Fibroblast of villous mesenchyme (primary cell): ENCODE results near the gene RPS8. TPM values are rescaled to one million over a fixed set of nuclear protein-coding genes. Genes with fewer than 3 reads are reported as not detected.
A peak's percentile ranks its signal among the peaks of the same experiment; 100 is the strongest.
"Not testable (repeated sequence)": the region's sequence is repeated elsewhere in the genome, so short reads cannot be mapped to it uniquely, and the experiment has no call there.

Experiments used
- DNase-seq: peaks from one replicate; pipeline ENCODE4 v3.0.0-alpha.2; 2010; ENCODE audit warnings: low read depth
- H3K4me3 ChIP-seq: 2 replicates; pipeline ENCODE4 v1.5.1; 2011; ENCODE audit warnings: low read depth, mild to moderate bottlenecking, low read length
- total RNA-seq: library from RNA; depleted of rRNA; stranded (reverse); fragments of >200 nt; gene quantifications from 2 replicates; pipeline ENCODE4 v1.2.3, GENCODE V29; 2012
- TF ChIP-seq, protein P1 (sequence below): IDR thresholded peaks from 2 replicates; pipeline ENCODE4 v1.5.1; 2012; ENCODE audit warnings: low read depth, mild to moderate bottlenecking, low read length; ENCODE audit not compliant: insufficient read depth

RPS8 gene
- total RNA-seq, 1 donor = 1,233 TPM

DNA sequence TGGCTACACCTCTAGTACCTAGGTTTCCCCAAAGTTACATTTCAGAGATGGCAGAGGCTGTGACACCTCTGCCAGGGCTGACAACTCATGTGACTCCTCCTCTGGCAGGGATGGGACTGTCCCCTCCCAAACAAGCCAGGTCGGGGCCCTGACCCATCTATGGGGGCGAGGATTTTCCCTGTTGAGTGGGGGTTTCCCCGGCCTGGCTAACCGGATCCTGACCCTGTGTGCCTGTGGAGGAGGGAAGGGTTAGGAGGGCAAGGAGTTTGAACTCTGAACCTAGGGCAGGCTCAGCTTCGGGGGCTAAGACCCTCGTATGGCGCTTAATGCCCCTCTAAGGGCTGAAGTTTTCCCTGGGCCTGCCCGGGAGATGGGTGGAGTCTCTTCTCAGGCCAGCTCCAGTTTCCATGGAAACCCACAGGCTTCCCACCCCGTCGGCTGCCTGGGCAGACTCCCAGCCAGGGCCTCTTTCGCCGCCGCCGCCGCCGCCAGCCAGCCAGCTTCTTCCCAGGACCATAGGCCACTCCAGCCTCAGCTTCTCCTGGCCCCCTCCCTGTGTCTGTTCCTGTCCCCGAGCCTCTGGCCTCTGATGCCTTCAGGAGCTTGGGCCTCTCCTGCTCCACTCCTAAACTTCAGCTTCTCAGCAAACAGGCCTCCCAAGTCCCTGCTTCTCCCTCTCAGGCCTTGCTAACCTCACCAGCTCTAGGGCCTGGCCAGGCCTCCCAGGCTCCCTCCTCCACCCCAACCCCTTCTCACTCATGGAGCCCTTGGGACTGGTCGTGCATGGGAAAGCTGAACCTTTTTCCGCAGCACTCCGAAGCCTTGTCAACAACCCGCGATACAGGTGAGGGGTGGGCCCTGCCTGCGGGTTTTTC, 33.0 kb downstream of the RPS8 start, which contains the start of gene BTBD19:
BTBD19 (plus strand) TSS at position 461 of the 875 bp plus-strand sequence; CDS start at position 759, 298 bp downstream.
- TF ChIP-seq, protein P1, sequence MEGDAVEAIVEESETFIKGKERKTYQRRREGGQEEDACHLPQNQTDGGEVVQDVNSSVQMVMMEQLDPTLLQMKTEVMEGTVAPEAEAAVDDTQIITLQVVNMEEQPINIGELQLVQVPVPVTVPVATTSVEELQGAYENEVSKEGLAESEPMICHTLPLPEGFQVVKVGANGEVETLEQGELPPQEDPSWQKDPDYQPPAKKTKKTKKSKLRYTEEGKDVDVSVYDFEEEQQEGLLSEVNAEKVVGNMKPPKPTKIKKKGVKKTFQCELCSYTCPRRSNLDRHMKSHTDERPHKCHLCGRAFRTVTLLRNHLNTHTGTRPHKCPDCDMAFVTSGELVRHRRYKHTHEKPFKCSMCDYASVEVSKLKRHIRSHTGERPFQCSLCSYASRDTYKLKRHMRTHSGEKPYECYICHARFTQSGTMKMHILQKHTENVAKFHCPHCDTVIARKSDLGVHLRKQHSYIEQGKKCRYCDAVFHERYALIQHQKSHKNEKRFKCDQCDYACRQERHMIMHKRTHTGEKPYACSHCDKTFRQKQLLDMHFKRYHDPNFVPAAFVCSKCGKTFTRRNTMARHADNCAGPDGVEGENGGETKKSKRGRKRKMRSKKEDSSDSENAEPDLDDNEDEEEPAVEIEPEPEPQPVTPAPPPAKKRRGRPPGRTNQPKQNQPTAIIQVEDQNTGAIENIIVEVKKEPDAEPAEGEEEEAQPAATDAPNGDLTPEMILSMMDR = no peak
- peak within 1 kb of the TSS; percentile 61 for H3K4me3 ChIP-seq
- DNase-seq = peak; percentile 96

DNA sequence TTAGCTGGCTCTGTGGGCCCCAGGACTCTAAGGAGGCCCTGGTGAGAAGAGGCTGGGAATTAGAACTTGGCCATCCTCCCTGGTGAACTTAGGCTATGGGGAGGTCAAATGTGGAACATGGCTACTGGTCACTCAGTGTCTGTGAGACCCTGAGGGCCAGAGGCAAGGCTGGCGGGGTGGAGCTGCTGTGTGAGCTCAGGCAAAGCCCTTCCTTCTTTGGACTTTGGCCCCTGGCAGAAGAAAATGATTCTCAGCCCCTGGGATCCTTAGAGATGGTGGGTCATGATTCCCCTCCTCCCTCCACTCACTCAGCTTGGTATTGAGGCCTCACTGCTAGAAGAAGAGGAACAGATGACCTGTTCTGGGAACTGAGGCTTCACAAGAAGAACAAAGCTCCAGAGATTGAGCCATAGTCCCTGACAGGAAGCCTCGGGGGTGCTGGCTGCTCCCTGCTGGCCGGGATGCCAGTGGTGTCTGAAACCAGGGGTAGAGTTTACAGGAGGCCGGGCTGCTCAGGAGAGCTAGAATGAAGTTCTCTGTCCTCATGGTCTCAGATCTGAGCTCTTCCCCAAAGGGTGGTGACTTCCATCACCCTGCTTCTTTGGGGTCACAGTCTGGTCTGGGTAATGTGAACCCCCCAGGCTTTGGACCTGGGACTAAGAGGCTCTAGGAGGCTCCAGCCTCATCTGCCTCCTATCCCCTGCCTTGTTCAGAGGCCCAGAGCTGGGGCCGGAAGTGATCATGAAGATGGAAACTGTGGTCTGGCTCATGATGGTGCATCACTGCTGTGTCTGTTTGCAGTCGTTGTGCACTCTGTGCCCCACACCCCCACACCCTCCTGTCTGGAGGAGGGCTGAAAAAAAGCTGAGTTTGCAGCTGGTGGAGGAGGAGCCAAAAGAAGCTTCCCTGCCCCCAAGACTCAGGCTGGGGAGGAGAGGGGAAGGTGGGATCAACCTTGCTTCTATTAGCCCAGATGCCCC, 33.9 kb downstream of the RPS8 start:
- DNase-seq = peak; percentile 86
- TF ChIP-seq, protein P1 = peak; percentile 34
- peak overlapping the region; percentile 61 for H3K4me3 ChIP-seq

DNA sequence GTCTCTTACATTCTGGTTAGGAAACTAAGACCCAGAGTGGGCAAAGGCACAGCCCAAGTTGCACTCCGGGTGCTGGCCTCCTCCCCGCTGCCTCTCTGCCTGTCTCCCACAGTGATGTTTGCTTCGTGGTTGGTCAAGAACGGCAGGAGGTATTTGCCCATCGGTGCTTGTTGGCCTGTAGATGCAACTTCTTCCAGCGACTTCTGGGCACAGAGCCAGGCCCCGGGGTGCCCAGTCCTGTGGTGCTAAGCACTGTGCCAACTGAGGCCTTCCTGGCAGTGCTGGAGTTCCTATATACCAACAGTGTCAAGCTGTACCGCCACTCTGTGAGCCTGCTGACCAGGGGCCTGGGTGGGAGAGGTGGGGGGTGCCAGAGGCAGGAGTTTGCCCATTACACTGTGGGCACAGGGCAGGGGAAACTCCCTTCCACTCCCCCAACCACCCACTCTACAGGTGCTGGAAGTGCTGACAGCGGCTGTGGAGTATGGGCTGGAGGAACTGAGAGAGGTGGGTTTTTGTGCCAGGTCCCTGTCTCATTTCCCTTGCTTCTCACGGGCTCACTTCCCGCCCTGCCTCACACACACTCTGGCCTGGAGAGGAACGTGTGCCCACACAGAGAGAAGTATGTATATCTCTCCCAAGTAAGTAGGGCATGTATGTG, 34.9 kb downstream of the RPS8 start:
- TF ChIP-seq, protein P1 = no peak
- H3K4me3 ChIP-seq = peak overlapping the region; percentile 61

DNA sequence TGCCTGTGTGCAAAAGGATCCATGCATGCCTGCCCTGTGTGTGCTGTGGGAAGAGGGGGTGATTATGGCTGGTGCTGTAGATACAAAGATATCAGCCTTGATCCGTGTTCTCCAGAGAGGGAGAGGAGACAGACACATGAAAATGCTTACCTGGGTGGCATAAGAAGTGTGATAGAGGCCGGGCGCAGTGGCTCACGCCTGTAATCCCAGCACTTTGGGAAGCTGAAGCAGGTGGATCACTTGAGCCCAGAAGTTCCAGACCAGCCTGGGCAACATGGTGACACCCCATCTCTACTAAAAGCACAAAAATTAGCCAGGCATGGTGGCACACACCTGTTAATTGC, 35.4 kb downstream of the RPS8 start:
- H3K4me3 ChIP-seq, DNase-seq: not testable (repeated sequence)

More for the DNA sequence above, 34.9 kb downstream of the RPS8 start:
- DNase-seq = no peak

DNA sequence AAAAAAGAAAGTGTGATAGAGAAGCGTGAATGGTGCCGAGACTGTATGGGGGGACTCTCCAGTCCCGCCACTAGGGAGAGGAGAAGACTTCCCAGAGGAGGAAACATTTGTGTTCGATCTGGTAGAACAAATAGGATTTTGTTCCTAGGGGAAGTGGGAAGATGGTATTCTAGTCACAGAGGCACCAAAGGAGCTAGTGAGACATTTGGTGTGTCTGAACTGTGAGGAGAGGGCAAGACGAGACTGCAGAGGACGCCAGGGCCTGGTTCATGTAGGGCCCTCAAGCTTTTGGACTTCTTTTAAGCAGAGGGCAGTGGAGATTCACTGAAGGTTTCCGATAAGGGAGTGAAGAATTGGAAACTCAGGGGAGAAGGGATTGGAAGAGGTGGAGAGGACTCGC, 35.9 kb downstream of the RPS8 start:
- H3K4me3 ChIP-seq = peak overlapping the region; percentile 6
- no peak for DNase-seq
- TF ChIP-seq, protein P1 = no peak

DNA sequence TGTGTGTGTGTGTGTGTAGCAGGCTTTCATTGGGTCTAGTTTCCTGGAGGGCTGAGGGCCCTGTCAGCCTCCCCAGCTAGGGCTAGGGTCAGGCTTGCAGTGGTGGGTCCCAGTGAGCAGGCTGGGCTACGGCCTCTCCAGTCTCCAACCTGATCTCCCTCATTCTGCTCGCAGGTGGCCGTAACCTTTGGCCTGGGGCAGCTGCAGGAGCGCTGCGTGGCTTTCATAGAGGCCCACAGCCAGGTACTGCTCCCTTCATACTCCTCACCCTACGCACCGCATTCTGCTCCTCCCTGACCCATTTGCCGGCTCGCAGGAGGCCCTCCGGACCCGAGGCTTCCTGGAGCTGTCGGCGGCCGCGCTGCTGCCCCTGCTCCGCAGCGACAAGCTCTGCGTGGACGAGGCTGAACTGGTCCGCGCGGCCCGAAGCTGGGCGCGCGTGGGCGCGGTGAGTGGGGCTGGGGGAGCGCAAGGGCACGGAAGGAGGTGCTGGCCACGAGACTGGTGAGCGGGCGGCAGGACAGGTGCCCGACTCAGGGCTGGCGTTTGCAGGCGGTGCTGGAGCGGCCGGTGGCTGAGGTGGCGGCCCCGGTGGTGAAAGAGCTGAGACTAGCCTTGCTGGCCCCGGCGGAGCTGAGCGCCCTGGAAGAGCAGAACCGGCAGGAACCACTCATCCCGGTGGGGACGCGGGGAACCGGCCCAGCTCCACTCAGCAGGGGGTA, 37.6 kb downstream of the RPS8 start:
- no peak for DNase-seq
- TF ChIP-seq, protein P1 = no peak
- no peak overlapping the region for H3K4me3 ChIP-seq

DNA sequence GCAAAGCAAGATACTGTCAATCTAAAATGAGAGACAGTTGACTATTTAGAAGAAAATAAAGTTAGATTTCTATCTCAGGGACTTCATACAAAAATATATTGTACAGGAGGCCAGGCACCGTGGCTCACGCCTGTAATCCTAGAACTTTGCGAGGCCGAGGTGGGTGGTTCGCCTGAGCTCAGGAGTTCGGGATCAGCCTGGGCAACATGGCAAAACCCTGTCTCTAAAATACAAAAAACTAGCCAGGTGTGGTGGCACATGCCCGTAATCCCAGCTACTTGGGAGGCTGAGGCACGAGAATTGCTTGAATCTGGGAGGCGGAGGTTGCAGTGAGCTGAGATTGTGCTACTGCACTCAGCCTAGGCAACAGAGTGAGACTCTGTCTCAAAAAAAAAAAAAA, 40.6 kb downstream of the RPS8 start:
- not testable (repeated sequence) for DNase-seq, H3K4me3 ChIP-seq
